Neural progenitor cell (in vitro differentiated cells): Measurements from ENCODE around the gene THG1L. TPM values are rescaled to one million over a fixed set of nuclear protein-coding genes. Genes with fewer than 3 reads are reported as not detected.
"Not testable (repeated sequence)": the region's sequence is repeated elsewhere in the genome, so short reads cannot be mapped to it uniquely, and the experiment has no call there.

Experiments
- DNase-seq: peaks from one replicate; pipeline ENCODE4 v3.0.0-alpha.2; 2016; ENCODE audit warnings: low spot score
- H2AFZ ChIP-seq: fragments of 200-600 bp; sonication (generic); replicated peaks from 2 replicates; pipeline ENCODE4 v1.6.1; 2016; ENCODE audit warnings: antibody characterized with exemption
- H3F3A ChIP-seq: fragments of 200-600 bp; sonication (generic); 2 replicates; pipeline ENCODE4 v1.6.1; 2016; ENCODE audit warnings: antibody characterized with exemption, low read depth
- H3K27ac ChIP-seq: fragments of 200-600 bp; sonication (generic); 2 replicates; pipeline ENCODE4 v1.5.1; 2016; ENCODE audit warnings: mild to moderate bottlenecking
- H3K27me3 ChIP-seq: fragments of 200-600 bp; sonication (generic); 2 replicates; pipeline ENCODE4 v1.6.1; 2016; ENCODE audit warnings: mild to moderate bottlenecking, moderate library complexity
- H3K36me3 ChIP-seq: fragments of 200-600 bp; sonication (generic); 2 replicates; pipeline ENCODE4 v1.5.1; 2016
- H3K4me1 ChIP-seq: fragments of 200-600 bp; sonication (generic); 2 replicates; pipeline ENCODE4 v1.6.1; 2016; ENCODE audit warnings: mixed run types
- H3K4me2 ChIP-seq: fragments of 200-600 bp; sonication (generic); 2 replicates; pipeline ENCODE4 v1.6.1; 2016
- H3K4me3 ChIP-seq: fragments of 200-600 bp; sonication (generic); 2 replicates; pipeline ENCODE4 v1.5.1; 2016
- H3K79me2 ChIP-seq: fragments of 200-600 bp; sonication (generic); 2 replicates; pipeline ENCODE4 v1.6.1; 2016; ENCODE audit warnings: low read depth
- H3K9ac ChIP-seq: fragments of 200-600 bp; sonication (generic); 2 replicates; pipeline ENCODE4 v1.6.1; 2016
- H3K9me3 ChIP-seq: fragments of 200-600 bp; sonication (generic); 2 replicates; pipeline ENCODE4 v1.5.1; 2016; ENCODE audit warnings: low read depth
- H4K20me1 ChIP-seq: fragments of 200-600 bp; sonication (generic); 2 replicates; pipeline ENCODE4 v1.6.1; 2016; ENCODE audit warnings: low read depth
- H3K27ac Mint-ChIP-seq: 3 replicates; pipeline ENCODE4 v1.8.0; 2021; ENCODE audit warnings: mixed read lengths
- H3K27me3 Mint-ChIP-seq: 2 replicates; pipeline ENCODE4 v1.8.0; 2022; ENCODE audit warnings: low read depth, mild to moderate bottlenecking, inconsistent platforms, moderate library complexity, mixed read lengths; ENCODE audit not compliant: insufficient read depth
- H3K36me3 Mint-ChIP-seq: 3 replicates; pipeline ENCODE4 v1.8.0; 2021; ENCODE audit warnings: mixed read lengths
- H3K4me1 Mint-ChIP-seq: 3 replicates; pipeline ENCODE4 v1.8.0; 2021; ENCODE audit warnings: mixed read lengths
- H3K4me3 Mint-ChIP-seq: 3 replicates; pipeline ENCODE4 v1.8.0; 2021; ENCODE audit warnings: mild to moderate bottlenecking, moderate library complexity, mixed read lengths
- H3K9me3 Mint-ChIP-seq: 3 replicates; pipeline ENCODE4 v1.8.0; 2020; ENCODE audit warnings: mixed read lengths
- CTCF ChIP-seq: fragments of 200-600 bp; sonication (generic); IDR thresholded peaks from 2 replicates; pipeline ENCODE4 v1.5.1; 2017; ENCODE audit warnings: antibody characterized with exemption, mild to moderate bottlenecking
- EZH2 ChIP-seq: fragments of 200-600 bp; sonication (generic); IDR thresholded peaks from 2 replicates; pipeline ENCODE4 v1.6.1; 2017; ENCODE audit warnings: antibody characterized with exemption, mild to moderate bottlenecking, moderate library complexity
- EZH2phosphoT487 ChIP-seq: fragments of 200-600 bp; sonication (generic); IDR thresholded peaks from 2 replicates; pipeline ENCODE4 v1.6.1; 2017; ENCODE audit warnings: antibody characterized with exemption
- total RNA-seq: library from RNA; depleted of rRNA; stranded (reverse); fragments of >200 nt; gene quantifications from 2 replicates; pipeline ENCODE4 v1.2.3, GENCODE V29; 2015; ENCODE audit warnings: low replicate concordance

Gene THG1L
- total RNA-seq, result 15.1 and 20.5 TPM in 2 replicates

GRCh38 chr5:157731272-157732129 lies at the start of gene THG1L:
Gene THG1L (plus strand): TSS chr5:157731420. CDS start chr5:157731441, 21 bp downstream.
- Histone ChIP-seq H3K4me3 (peak within 1 kb of the TSS; percentile 65), H3K4me2 (peak within 1 kb of the TSS; percentile 81), H3K36me3 (no peaks in the 10 kb centered on the region), H3K27ac (peak within 1 kb of the TSS; percentile 82), H3K9ac (no peak within 1 kb of the TSS), H3K4me1 (no peaks in the 10 kb centered on the region), H3K79me2 (no peaks in the 10 kb centered on the region), H2AFZ (peak within 1 kb of the TSS; percentile 98), H3K27me3 (no peaks in the 10 kb centered on the region), H3F3A (no peaks in the 10 kb centered on the region), H4K20me1 (no peaks in the 10 kb centered on the region), H3K9me3 (no peaks in the 10 kb centered on the region)
- H3K4me3 Mint-ChIP-seq, result peak within 1 kb of the TSS; percentile 99
- TF ChIP-seq CTCF (no peak), EZH2phosphoT487 (no peak), EZH2 (no peak)
- DNase-seq, result peak; percentile 100
- H3K27me3 Mint-ChIP-seq, result no peaks in the 10 kb centered on the region
- H3K27ac Mint-ChIP-seq, result peak within 1 kb of the TSS; percentile 97
- peaks cover 3% of the 10 kb centered on the region for H3K36me3 Mint-ChIP-seq
- no peaks in the 10 kb centered on the region for H3K9me3 Mint-ChIP-seq
- peaks cover 8% of the 10 kb centered on the region for H3K4me1 Mint-ChIP-seq

- no peaks in the 10 kb centered on the region for H3K27me3 ChIP-seq
- Mint-ChIP-seq H3K4me1 (peaks cover 11% of the 10 kb centered on the region), H3K27me3 (peaks cover 6% of the 10 kb centered on the region), H3K36me3 (no peaks in the 10 kb centered on the region), H3K27ac (no peak overlapping the region), H3K4me3 (no peak overlapping the region), H3K9me3 (no peaks in the 10 kb centered on the region)
- H3K9me3 ChIP-seq, result no peaks in the 10 kb centered on the region
- no peaks in the 10 kb centered on the region for H4K20me1 ChIP-seq
- no peaks in the 10 kb centered on the region for H3K4me1 ChIP-seq
- H3K27ac ChIP-seq, result no peak overlapping the region
- H3F3A ChIP-seq, result no peaks in the 10 kb centered on the region
- no peak overlapping the region for H3K4me2 ChIP-seq
- H3K79me2 ChIP-seq, result no peaks in the 10 kb centered on the region
- no peak overlapping the region for H2AFZ ChIP-seq
- no peaks in the 10 kb centered on the region for H3K36me3 ChIP-seq
- TF ChIP-seq EZH2 (no peak), CTCF (no peak), EZH2phosphoT487 (no peak)
- no peak overlapping the region for H3K9ac ChIP-seq
- no peak for DNase-seq
- no peak overlapping the region for H3K4me3 ChIP-seq
Measured at GRCh38 chr5:157682257-157682656, 49.0 kb upstream of the THG1L start.

GRCh38 chr5:157686276-157687197 lies 44.7 kb upstream of the THG1L start:
- not testable (repeated sequence) for H3K79me2 ChIP-seq, H3K9ac ChIP-seq, H3K9me3 ChIP-seq, H2AFZ ChIP-seq, DNase-seq, H3K27me3 ChIP-seq, H3K4me1 ChIP-seq, H3F3A ChIP-seq, H4K20me1 ChIP-seq, H3K4me3 ChIP-seq, H3K36me3 Mint-ChIP-seq, H3K4me2 ChIP-seq, H3K27ac ChIP-seq, H3K36me3 ChIP-seq, H3K4me3 Mint-ChIP-seq, H3K27me3 Mint-ChIP-seq, H3K9me3 Mint-ChIP-seq
- peak overlapping the region; percentile 47 for H3K27ac Mint-ChIP-seq
- H3K4me1 Mint-ChIP-seq, result peaks cover 11% of the 10 kb centered on the region
